Skin epidermis (tissue), 12 donors: Measurements from ENCODE around the gene CRIP1.
A peak's percentile ranks its signal among the peaks of the same experiment; 100 is the strongest.

Experiments
- H3K27ac ChIP-seq, 21 experiments: fragments of 200-600 bp; sonication (generic) in 11 of 21; one replicate each; pipeline ENCODE4 v1.5.0; 2020; ENCODE audit warnings: mild to moderate bottlenecking in 3 of 21, inconsistent platforms in 2 of 21, moderate library complexity in 2 of 21
- H3K4me3 ChIP-seq, 7 experiments: fragments of 200-600 bp; sonication (generic) in 2 of 7; one replicate each; pipeline ENCODE4 v1.5.0; 2020; ENCODE audit warnings: inconsistent platforms in 2 of 7, mild to moderate bottlenecking in 2 of 7, moderate library complexity in 1 of 7

CRIP1 gene

GRCh38 chr14:105489542-105490266, 3.0 kb downstream of the CRIP1 start:
- Histone ChIP-seq H3K27ac (peak overlapping the region; percentile 77 to 99 (median 93)), H3K4me3 (peak overlapping the region; percentile 56 to 88 (median 65))

DNA sequence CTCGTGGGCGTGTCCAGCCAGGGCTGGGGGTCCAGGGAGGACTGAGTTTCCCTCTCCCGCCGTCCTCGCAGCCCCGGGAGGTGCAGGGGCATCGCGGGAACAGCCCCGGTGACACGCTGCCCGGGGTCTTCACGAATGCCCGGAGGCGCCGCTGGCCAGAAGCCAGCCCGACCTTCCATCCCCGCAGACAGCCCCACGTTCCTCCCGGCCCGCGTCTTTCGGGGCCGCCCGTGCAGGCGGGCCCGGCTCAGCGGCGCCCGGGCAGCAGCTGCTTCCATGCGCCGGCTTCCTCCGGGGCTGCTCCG, 3.5 kb downstream of the CRIP1 start:
- peak overlapping the region; percentile 56 to 88 (median 65) for H3K4me3 ChIP-seq
- peak overlapping the region; percentile 77 to 99 (median 93) for H3K27ac ChIP-seq

- peak within 1 kb of the TSS; percentile 56 to 89 (median 76) for H3K4me3 ChIP-seq
- H3K27ac ChIP-seq: peak within 1 kb of the TSS; percentile 77 to 99 (median 93)
Measured at GRCh38 chr14:105490572-105491365, 4.1 kb downstream of the CRIP1 start, which contains the start of gene TEDC1. Gene TEDC1 (plus strand): TSS chr14:105491246. CDS start chr14:105491376, 130 bp downstream.

DNA sequence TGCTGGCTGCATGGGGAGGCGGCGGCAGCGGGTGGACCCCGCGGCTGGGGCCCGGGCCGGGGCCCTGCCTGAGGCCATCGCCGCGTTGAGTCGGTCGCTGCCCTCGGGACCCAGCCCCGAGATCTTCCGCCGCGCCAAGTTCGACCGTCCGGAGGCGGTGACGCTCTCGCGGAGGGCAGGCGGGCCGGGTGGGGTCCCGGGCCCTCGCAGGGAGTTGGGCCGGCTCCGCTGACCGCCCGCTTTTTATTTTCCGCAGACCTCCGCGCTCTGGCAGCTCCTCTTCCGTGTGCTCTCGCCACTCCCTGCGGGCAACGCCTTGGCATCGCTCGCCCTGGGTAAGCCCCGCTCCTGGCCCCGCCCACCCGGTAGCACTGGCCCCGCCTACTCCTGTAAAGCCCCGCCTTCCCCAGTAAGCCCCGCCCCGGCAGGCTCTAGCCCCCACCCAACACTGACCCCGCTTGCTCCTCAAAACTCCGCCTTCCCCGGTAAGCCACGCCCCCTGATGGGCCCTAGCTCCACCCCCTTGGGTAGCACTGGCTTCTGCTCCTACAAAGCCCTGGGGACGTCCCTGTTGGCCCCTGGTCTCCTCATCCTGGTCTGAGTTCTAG, 4.8 kb downstream of the CRIP1 start:
- peak overlapping the region; percentile 47 to 89 (median 76) for H3K4me3 ChIP-seq
- peak overlapping the region; percentile 55 to 99 (median 86) for H3K27ac ChIP-seq

DNA sequence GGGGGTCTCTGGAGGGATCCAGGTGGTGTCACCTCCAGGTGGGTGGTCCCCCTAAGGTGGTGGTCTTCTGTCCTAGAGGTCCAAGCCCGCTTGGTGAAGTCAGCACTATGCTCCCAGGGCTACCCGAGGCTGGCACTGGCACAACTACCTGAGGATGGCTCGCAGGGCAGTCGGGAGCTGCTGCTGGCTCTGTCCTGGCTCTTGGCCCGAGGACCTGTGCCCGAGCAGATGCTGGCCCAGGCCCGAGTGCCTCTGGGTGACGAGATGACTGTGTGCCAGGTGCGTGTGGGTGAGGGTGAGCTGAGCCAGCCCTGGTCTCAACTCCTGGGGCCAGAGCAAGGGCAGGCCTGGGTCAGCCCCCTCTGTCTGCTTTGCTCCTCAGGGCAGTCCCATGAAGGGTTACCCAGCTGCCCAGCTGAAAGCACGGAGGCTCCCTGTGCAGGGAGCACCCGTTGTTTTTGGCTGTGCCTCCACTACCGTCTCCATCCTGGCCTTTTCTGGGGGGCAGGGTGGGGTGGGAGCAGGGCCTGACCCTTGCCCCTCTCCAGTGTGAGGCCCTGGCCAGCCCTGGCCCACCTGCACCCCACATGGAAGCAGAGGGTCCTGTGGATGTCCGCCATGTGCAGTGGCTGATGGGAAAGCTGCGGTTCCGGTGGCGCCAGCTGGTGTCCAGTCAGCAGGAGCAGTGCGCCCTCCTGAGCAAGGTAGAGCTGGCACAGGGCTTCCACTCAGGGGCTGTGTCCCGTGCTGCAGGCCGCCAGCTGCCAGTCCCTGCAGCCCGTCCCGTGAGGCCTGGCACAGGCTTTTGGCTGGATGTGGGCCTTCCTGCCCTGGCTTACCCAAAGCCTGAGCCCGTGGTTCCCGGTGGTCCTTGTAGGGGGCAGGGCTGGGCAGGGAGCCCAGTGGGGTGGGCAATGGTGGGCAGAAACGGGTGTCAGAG, 5.6 kb downstream of the CRIP1 start:
- peak overlapping the region in 1 of 21 experiments; percentile 91 for H3K27ac ChIP-seq
- peak overlapping the region in 3 of 7 experiments; percentile 47 to 76 (median 75) for H3K4me3 ChIP-seq

DNA sequence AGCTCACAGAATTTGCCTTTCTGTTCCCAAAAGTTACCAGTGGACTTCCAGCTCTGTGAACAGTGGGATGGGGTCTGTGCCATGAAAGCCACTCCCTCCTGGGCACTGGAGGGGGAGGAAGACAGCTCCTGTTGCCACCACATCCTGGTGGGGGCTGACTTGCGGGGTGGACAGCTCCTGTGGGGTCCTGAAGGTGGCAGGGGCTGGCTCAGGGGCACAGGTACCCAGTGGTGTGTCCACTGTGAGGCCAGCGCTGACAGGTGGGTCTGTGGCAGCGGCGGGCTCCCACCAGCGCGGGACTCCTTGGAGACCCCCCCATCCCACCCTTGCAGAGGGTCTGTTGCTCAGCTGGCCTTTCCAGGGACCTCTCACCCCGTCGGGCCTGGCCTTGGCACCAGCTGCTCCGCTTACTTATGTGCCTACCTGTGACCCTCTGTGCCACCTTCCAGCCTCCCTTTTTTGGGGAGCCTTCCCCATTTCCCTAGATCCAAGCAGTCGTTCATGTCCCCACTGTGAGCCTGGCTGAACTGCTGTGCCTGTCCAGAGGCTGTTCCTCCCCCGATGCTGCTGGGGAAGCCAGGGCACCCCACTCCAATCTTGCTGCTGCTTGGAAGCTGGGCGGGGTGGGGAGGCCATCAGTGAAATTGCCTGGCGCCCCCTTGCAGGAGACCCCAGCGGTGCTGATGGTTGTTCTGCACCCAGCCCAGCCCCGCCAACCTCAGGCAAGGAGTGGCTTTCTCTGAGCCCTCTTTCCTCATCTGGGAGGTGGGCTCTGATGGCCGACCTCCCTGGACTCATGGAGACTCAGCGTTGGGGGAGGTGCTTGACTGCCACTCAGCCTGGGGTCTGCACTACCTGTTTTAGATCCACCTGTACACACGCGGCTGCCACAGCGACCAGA, 6.5 kb downstream of the CRIP1 start:
- H3K4me3 ChIP-seq: no peak overlapping the region
- H3K27ac ChIP-seq: no peak overlapping the region

DNA sequence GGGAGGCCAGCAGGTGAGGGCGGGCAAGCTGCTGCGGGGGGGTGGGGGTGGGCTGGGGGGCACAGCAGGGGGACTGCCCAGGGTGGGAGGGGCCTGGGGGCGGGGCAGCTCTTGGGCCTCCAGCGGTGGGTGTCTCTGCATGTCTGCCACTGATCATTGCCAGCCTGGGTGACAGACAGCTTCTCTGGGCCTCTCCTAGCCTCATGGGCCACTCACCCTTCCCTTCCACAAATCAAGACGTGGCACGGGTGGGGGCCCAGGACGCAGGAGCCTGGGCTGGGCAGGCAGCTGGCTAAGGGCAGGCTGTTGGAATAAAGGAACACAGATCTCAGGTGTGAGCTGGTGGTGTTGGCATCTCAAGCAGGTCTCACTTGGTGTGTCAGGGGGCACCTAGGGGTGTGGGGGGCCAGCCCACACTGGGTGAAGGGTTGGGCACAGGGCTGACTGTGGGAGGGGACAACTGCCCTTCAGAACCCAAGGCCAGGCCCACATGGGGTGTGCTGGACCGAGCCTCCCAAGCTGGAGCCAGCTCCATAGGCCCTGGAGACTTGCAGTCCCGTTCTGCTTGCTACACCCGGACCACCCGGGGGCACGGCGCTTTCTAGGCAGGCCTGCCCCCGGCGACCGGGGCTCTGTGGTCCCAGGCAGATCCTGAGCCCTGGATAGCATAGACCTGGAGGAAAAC, 7.4 kb downstream of the CRIP1 start:
- Histone ChIP-seq H3K4me3 (no peak overlapping the region), H3K27ac (peak overlapping the region in 1 of 21 experiments; percentile 19)

GRCh38 chr14:105494606-105494929, 7.9 kb downstream of the CRIP1 start:
- Histone ChIP-seq H3K27ac (no peak overlapping the region), H3K4me3 (no peak overlapping the region)

- H3K27ac ChIP-seq: peak overlapping the region in 5 of 21 experiments; percentile 20 to 56 (median 31)
Measured at GRCh38 chr14:105495101-105495989, 8.7 kb downstream of the CRIP1 start.

DNA sequence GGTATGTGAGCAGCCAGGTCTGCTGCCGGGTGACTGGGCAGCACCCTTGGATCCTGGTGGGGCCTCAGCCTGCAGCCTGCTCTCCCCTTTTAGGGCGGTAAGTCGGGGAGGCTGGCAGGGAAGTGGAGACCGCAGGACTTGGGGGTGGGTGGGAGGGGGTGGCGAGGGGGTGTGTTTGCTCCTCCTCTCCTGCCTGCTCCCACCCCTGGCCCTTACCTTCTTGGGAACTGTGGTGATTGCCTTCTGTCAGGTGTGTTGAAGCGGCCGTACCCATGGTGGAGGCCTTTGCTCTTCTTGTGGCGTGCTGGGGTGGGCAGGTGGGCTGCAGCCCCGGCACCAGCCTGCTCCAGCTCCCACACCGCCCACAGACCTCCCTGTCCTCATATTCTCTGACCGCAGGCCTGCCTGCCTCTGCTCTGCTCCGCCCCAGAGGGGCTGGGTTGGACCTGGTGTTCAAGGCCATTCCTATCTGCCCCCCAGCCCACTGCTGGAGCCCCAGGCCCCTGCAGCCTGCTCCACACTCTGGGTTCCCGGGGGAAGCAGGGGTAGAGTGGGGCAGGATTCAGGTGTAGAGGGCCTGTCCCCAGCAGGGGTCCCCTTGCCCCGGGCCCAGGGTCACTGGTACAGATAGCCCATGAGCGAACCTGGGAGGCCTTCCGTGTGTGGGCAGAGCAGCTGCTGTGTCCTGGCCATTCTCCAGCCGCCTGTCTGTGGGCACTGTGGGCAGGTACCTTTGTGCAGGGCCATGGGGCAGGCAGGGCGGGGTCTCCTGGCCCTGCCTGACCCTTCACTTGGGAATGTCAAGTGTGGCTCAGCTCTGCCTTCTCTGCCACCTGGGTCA, 9.5 kb downstream of the CRIP1 start:
- Histone ChIP-seq H3K27ac (peak overlapping the region in 4 of 21 experiments; percentile 20 to 56 (median 36)), H3K4me3 (no peak overlapping the region)

More at GRCh38 chr14:105495101-105495989, 8.7 kb downstream of the CRIP1 start:
- no peak overlapping the region for H3K4me3 ChIP-seq

DNA sequence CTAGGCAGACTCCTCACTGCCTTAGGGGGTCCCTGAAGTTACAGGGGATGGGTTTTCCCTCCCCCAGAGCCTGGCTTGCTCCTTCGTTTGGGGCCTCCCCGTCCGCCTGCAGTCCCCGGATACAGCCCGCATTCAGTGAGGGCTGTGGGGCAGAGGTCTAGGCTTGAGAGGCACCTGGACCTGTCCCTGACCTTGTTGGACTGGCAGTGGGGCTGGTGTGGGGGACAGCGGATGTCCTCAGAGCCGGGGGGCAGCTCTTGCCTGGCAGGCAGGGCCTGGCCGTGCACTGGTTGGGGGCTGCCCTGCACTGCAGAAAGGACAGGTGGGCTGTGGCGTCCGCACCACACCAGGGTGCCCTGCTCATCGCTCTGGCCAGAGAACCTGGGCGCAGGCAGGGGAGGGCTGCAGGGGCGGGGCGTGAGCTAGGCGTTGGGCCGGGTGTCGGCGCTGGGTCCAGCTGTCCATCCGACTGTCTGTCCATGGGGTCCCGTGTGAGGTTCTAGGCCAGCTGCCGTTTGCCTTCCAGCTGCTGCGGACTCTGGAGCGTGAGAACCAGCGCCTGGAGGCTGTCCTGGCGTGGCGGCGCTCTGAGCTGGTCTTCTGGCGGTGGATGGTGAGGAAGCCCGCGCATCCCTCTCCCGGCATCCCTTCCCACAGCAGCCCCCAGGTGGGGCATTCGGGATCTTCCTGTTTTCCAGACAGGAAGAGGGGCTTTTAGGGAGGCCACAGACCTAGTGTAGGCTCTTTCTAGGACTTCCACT, 10.3 kb downstream of the CRIP1 start:
- Histone ChIP-seq H3K4me3 (no peak overlapping the region), H3K27ac (peak overlapping the region in 2 of 21 experiments; percentile 20 to 31)

DNA sequence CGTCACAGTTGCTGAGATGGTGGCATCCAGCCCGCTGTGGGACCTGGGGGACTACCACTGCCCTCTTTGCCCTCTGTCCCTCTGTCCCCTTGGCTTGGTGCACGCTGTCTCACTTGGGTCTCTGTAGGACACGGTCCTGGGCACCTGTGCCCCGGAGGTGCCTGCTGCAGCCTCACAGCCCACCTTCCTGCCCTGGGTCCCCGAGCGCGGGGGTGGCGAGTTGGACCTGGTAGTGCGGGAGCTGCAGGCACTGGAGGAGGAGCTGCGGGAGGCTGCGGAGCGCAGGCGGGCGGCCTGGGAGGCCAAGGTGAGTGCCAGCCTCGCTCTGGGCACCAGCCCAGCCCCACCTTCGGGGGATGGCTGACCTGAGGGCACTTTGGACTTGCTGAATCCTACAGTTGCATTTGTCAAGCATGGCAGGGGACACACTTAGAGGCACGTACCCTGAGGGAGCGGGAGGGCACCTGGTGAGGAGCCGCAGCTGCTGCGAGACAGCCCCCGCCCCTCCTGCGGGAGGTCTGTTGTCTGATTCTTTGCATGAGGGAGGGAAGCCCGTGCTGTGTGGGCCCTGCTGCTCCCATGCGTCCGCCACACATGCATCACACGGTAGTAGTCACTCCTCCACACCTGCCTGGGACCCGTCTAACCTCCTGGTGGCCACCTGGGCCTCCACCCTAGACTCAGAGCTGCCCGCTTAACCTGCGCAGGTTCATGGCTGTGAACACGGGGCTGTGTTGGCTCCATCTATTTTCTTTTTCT, 11.2 kb downstream of the CRIP1 start:
- H3K4me3 ChIP-seq: no peak overlapping the region
- no peak overlapping the region for H3K27ac ChIP-seq

DNA sequence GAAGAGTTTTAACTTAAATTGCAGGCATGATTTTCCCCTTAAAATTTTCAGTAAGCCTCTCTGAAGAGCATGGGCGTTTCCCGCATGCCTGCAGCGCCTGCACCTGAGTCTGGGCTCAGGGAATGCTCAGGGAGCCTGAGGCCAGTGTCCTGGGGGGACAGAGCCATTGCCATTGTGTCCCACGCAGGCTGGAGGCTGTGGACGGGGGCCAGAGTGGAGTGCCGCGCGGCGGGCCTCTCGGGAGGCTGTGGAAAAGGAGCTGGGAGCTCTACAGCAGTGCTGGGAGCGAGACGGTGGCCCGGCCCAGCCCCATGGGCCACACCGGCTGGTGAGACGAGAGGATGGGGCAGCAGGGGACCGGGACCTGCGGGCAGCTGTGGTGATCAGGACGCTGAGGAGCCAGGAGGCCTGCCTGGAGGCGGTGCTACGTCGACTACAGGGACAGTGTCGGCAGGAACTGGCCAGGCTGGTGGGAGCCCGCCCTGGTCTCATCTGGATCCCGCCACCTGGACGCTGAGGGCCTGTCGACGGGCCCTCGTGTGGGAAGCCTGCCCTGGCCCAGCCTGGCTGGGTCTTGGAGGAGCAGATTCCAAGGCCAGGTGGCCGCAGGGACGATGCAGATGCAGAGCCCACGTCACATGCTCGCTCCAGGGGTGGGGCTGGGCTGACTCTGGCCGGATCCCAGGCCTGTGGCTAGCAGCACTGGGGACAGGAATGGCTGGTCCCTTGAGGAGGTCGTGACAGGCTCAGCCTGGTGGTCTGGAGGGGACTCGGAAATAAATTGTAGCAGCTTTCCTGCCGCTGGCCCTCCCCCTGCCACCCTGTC, 12.0 kb downstream of the CRIP1 start:
- peak overlapping the region in 1 of 21 experiments; percentile 2 for H3K27ac ChIP-seq

More for the DNA sequence above, 12.0 kb downstream of the CRIP1 start:
- no peak overlapping the region for H3K4me3 ChIP-seq
